ENCODE data around the gene ANTXR1.

ANTXR1 gene

GRCh38 chr2:69111076-69111475 lies 98.1 kb downstream of the ANTXR1 start:
- TF ChIP-seq CTCF (IDR thresholded peaks at IDR 0.05; ENCODE audit: low read depth, low read length) (no peak), EZH2phosphoT487 (IDR thresholded peaks at IDR 0.05; ENCODE audit: low read depth) (no peak)
- Histone ChIP-seq H3K4me1 (ENCODE audit: low read length) (no peaks in the 10 kb centered on the region), H3K79me2 (ENCODE audit: low read length) (no peaks in the 10 kb centered on the region), H4K20me1 (ENCODE audit: insufficient read depth, low read length) (no peaks in the 10 kb centered on the region), H3K27ac (ENCODE audit: low read length) (no peak overlapping the region), H3K4me3 (ENCODE audit: low read length) (no peak overlapping the region), H3K27me3 (ENCODE audit: low read depth, low read length) (peaks cover 29% of the 10 kb centered on the region), H2AFZ (ENCODE audit: low read depth, low read length) (no peak overlapping the region), H3K4me2 (ENCODE audit: low read length) (no peak overlapping the region), H3K36me3 (replicated peaks; ENCODE audit: low read depth, low read length) (no peaks in the 10 kb centered on the region), H3K9ac (ENCODE audit: low read length) (no peak overlapping the region), H3K9me3 (ENCODE audit: insufficient read depth, low read length) (no peaks in the 10 kb centered on the region)

GRCh38 chr2:69113627-69114026 lies 100.6 kb downstream of the ANTXR1 start:
- no peak overlapping the region for H2AFZ ChIP-seq (ENCODE audit: low read depth, low read length)
- TF ChIP-seq EZH2phosphoT487 (IDR thresholded peaks at IDR 0.05; ENCODE audit: low read depth) (no peak), CTCF (IDR thresholded peaks at IDR 0.05; ENCODE audit: low read depth, low read length) (no peak)
- H4K20me1 ChIP-seq (ENCODE audit: insufficient read depth, low read length), result no peaks in the 10 kb centered on the region
- H3K27ac ChIP-seq (ENCODE audit: low read length), result no peak overlapping the region
- no peaks in the 10 kb centered on the region for H3K9me3 ChIP-seq (ENCODE audit: insufficient read depth, low read length)
- no peak overlapping the region for H3K4me2 ChIP-seq (ENCODE audit: low read length)
- no peak overlapping the region for H3K4me3 ChIP-seq (ENCODE audit: low read length)
- no peaks in the 10 kb centered on the region for H3K4me1 ChIP-seq (ENCODE audit: low read length)
- no peak overlapping the region for H3K9ac ChIP-seq (ENCODE audit: low read length)
- H3K79me2 ChIP-seq (ENCODE audit: low read length), result no peaks in the 10 kb centered on the region
- H3K36me3 ChIP-seq (replicated peaks; ENCODE audit: low read depth, low read length), result no peaks in the 10 kb centered on the region
- H3K27me3 ChIP-seq (ENCODE audit: low read depth, low read length), result peaks cover 33% of the 10 kb centered on the region

- Histone ChIP-seq H3K27me3 (ENCODE audit: low read depth, low read length) (peaks cover 33% of the 10 kb centered on the region), H3K4me2 (ENCODE audit: low read length) (no peak overlapping the region), H3K27ac (ENCODE audit: low read length) (no peak overlapping the region), H2AFZ (ENCODE audit: low read depth, low read length) (no peak overlapping the region), H3K9me3 (ENCODE audit: insufficient read depth, low read length) (no peaks in the 10 kb centered on the region), H3K9ac (ENCODE audit: low read length) (no peak overlapping the region), H4K20me1 (ENCODE audit: insufficient read depth, low read length) (no peaks in the 10 kb centered on the region), H3K36me3 (replicated peaks; ENCODE audit: low read depth, low read length) (no peaks in the 10 kb centered on the region), H3K4me3 (ENCODE audit: low read length) (no peak overlapping the region), H3K79me2 (ENCODE audit: low read length) (no peaks in the 10 kb centered on the region), H3K4me1 (ENCODE audit: low read length) (no peaks in the 10 kb centered on the region)
- no peak for TF ChIP-seq EZH2phosphoT487 (IDR thresholded peaks at IDR 0.05; ENCODE audit: low read depth)
- TF ChIP-seq CTCF (IDR thresholded peaks at IDR 0.05; ENCODE audit: low read depth, low read length), result no peak
Measured at GRCh38 chr2:69114534-69114933, 101.6 kb downstream of the ANTXR1 start.

- Histone ChIP-seq H3K9ac (ENCODE audit: low read length) (no peak overlapping the region), H3K27me3 (ENCODE audit: low read depth, low read length) (peaks cover 29% of the 10 kb centered on the region), H4K20me1 (ENCODE audit: insufficient read depth, low read length) (no peaks in the 10 kb centered on the region), H3K36me3 (replicated peaks; ENCODE audit: low read depth, low read length) (no peaks in the 10 kb centered on the region), H3K4me3 (ENCODE audit: low read length) (no peak overlapping the region), H3K9me3 (ENCODE audit: insufficient read depth, low read length) (no peaks in the 10 kb centered on the region), H3K4me2 (ENCODE audit: low read length) (no peak overlapping the region), H3K79me2 (ENCODE audit: low read length) (no peaks in the 10 kb centered on the region), H3K27ac (ENCODE audit: low read length) (no peak overlapping the region), H3K4me1 (ENCODE audit: low read length) (no peaks in the 10 kb centered on the region), H2AFZ (ENCODE audit: low read depth, low read length) (no peak overlapping the region)
- TF ChIP-seq EZH2phosphoT487 (IDR thresholded peaks at IDR 0.05; ENCODE audit: low read depth) (no peak), CTCF (IDR thresholded peaks at IDR 0.05; ENCODE audit: low read depth, low read length) (no peak)
Measured at GRCh38 chr2:69116438-69116837, 103.5 kb downstream of the ANTXR1 start.
